HG03095 (cell line): ENCODE data around the gene VAC14.

ENCODE experiments used
- ATAC-seq: cut with Tn5 transposase; IDR thresholded peaks from one replicate; pipeline ENCODE4 v1.9.1; 2021; ENCODE audit warnings: moderate library complexity; ENCODE audit not compliant: unreplicated experiment

The VAC14 gene

DNA sequence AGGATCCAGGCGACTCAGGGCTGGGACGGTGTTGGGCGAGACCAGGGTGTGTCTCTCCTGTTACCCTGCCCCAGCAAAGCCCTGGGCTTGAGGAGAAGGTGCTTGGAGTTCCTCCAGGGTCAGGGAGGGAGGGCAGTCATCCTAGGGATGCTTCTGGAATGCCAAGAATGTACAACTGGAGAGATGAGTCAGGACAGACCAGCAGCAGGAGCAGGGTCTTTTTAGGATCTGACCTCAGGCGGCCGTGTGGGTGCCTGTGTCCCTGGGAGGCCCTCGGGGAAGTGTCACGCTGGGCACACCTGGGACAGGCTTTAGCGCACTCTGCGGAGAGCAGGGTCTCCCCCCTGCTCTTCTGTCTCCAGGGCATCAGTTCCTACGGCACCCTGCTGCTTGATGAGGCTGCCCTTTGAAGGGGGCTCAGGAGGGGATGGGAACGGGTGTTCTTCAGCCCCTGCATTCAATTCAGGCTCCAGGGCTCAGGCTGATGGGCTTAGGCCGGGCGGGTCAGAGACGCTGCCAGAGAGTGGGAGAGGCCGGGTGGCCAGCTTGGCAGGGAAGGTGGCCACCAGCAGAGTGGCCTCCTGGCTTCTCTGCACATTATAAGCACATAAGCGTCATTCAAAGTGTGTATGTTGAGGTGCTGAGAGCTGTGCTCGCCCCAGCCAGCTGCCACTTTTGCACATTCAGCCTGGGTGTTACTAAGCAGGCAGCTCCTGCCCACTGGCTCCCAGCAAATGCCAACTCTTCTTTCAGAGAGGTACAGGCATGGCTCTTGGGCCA is 106.7 kb downstream of the VAC14 start:
- no peak for ATAC-seq

DNA sequence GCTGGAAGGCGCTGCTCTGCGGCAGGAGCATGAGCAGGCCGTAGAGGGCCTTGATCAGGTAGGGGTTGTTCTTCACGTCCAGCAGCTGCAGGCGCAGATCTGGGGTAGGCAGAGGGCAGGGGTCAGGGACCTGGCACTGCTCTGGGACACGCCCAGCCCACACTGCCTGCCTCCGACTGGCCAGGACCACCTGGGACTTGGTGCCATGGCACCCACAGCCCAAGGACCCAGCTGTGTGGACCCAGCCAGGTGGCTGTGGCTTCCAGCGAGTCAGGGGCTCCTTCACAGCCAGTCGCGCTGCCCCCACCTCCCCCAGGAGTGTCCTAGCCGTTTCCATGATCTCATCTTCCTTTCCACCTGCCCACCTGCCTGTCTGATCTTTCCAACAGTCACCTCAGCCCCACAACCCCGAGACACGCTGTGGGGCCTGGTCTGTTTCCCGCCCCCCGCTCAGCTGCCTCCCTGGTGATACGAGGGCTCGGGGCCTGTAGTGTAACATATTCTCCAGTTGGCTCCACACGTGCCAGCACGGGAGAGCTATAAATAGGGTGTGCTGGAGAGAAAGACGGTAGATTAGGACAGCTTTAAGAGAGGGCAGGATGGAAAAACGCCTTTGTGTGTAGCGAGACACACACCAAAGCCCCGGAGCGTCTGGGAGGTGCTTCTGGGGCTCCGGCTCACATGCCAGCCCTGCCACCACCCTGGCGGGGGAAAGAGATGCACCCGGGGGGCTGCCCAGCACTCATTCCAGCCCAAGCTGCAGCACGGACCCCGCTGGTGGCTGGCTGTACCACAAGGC is 107.9 kb downstream of the VAC14 start:
- ATAC-seq: no peak

DNA sequence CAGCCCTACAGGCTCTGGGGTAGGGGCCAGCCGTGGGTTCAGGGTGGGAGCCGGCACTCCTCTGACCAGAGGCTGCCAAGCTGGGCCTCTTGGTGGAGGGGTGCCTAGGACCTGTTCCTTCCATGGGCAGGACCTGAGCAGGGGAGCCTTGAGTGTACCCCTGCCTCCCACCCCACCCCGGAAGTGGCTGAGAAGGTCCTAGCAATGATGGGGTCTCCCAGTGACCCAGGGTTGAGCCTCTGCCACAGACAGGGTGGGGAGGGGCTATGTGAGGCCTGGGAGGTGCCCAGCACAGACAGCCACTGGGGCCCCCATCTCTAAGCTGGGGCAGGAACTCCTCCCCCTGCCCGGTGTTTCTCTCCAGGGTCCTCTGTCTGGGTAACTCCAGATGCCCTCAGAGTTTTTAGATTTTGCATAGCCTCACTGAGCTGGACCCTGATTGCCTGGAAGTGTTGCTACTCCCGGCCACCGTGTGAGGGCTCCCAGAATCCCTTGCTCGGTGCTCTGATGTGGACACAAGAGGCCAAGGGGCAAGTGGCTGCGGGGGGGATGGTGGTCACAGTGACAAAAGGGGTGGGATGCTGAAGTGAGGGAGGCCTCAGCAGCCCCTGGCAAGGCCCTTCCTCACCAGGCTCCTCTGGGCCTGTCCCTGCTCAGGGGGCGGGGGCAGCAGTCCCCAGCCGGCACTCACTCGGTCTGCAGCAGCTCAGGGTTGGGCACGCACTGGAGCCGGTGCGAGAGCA is 108.7 kb downstream of the VAC14 start:
- ATAC-seq: no peak

DNA sequence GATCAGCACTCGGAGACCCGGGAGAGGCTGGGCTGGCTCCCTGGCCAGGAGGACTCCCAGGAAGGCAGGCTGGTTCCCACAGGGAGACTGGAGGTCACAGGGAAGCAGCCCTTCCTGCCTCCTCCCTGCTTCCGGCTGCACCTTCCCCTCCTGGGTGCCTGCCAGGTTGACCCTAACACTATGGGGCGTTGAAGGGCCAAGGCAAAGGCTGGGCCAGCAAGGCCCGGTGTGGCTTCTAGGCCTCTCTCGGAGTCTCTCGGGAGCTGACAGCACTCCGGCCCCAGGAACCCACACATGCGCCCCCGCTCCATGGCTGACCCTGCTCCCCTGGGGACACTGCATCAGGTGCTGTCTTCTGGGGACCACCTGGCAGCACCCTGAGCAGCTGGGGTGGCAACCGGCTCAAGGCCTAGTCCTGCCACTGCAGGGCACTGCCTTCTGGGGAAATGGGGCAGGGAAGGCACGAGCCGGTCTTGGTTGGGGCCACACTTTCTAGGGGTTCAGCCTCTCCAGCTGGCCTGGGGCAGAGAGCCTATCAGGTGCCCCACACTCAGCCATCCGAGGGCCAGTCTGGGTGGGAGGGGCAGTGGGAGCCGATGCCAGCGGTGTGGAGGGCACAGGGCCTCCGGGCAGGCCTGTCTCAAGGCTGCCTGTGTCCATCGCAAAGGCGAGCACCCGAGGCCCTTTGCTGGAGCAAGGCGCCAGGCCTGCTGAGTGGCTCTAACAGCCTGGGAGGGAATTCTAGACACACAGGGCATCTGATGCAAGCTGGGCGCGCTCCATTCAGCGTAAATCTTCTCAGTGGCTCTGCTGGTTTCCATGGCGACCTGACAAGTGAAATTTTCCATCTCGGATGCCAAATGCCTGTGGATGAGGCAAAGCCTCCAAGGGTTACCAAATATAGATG is 109.5 kb downstream of the VAC14 start:
- ATAC-seq: no peak

DNA sequence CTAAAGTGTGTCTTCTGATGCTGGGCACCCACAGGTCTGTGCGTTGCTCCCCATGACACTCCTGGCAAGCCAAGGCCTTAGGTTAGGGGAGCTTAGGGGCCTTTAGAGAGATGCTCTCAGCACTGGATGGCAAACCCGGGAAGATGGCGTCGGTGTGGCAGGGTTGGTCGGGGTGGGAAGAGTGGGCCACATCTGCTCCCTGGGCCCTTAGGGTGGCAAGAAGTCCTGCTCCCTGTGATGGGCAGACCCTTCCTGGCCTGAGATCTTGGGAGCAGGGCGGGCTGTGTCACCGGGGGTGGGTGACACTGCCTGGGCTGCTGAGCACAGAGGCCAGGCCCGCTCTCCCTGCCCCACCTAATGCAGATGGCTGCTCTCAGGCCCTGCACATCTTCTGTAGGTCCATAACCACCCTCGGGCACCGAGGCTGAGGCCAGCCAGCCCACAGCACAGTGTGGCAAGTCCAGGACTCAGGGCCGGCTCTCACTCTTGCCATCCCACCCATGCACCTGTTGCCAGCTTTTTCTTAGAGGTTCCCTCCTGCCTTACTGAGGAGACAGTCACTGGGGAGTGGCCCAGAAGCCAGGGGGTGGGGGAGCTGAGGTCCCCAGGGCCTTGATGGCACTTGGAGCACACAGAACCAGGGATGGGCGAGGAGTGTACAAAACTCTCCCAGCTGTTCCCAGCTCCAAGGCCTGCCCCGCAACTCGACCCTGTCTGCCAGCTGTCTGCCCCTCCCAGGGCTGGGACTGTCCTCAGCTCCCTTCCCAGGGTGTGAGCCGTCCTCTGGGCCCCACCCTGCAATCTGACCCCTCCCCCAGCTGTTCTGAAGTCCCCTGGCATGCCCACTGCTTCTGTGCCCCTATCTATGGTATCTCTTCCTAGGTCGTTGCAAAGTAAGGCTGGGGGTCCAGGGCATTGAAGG is 110.7 kb downstream of the VAC14 start:
- no peak for ATAC-seq

DNA sequence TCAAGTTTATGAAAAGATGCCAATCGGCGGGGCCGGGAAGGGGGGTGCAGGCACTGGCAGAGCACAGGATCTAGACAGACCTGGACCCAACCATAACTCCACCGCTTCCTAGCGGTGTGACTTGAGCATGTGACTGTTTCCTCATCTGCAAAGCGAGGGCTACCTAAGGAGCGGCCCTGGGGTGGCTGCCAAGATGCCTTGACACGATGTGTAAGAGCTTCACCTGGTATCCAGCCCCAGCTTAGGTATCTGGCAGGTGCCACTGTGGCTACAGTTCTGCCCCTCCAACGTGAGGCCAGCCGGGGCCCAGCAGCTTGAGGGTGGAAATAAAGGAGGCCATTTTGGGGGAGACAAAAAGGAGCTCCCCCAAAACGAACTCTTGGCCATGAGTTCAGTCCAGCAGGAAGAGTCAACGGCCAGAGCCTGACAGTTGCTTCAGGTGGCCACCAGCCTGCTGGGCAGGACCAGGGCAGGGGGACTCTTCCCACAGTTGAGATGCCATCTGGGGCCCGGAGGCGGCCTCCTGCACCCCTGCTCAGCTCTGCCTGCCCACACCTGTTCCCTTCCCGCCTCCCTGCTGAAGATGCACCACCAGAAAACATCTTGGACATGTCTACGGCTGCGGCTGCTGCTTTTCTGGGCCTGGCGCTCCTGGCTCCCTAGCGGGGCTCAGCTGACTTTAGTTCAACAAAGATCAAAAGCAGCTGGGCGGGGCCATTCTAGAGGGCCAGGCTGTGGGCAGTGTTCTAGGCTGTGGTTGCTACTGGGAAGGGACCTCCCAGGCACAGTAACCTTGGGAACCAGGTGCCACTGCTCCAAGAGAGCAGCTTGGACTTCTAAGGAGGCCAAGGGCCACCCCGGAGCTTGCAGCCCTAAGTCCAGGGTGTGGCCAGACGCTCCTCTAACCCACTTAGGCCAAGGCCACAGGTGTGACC is 111.7 kb downstream of the VAC14 start:
- ATAC-seq: no peak

DNA sequence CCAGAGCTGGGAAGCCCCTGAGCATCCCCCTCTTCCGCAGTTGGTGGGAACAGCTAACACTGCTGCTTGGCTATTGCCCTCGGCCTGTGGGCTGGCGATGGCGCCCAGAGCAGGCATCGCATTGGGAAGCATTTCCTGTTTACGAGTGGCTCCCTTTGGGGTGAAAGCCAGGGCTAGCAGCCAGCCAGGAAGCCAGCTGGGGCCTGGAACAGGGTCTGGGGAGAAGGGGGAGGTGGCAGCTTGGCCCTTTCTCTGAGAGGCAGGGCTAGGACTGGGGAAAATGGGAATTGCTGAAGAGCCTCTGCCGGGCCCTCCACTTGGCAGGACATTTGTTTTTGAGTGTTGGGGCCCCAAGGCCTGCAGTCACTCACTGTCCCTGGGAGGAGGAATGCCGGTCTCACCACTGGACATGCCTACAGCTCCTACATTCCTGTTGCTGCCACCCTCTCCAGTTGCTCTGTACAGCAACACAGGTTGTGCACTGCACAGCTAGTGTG is 112.7 kb downstream of the VAC14 start:
- ATAC-seq: no peak

DNA sequence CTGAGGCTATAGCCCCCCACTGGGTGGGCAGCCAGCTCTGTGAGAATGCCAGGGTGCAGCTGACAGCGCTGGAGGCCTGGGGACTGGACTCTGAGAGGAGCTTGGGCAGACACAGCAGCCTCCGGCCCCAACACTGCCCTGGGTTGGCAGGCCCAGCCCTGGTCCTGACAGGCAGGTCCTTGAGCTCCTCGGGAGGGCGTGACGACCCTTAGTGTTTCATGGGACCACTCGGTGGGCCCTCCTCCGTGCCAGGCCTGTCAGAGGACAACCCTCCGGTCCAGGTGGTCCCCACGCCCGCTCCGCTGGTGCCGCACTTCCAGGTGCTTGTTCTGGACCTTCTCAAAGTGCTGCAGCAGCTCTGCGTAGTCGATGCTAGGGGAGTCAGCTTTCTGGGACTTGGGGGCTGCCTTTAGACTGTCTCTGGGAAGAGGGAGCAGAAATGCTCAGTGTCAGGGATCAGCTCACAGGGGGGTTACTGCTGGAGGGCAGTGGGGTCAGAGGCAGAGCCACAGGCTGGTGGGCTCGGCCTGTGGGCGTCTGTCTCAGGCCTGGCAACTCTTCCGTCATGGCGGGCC is 113.2 kb downstream of the VAC14 start:
- no peak for ATAC-seq

DNA sequence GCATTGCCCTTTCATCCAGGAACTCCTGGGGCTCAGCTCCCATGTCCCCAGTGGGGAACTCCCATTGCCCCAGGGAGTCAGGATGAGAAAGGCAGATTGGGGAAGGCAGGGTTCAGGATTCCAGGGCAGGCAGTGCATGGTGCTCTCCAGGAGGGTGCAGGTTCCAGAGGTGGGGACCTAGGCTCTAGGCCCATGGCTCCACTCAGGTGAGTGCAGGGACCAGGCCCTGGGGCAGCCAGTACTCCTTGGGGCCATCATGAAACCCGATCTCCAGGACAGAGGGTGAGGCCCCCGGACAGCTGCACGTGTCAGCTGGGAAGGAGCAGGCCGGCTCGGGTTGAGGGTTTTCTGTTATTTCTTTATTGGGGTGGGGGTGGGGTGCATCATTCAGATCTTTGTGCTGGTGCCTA is 113.9 kb downstream of the VAC14 start:
- no peak for ATAC-seq

DNA sequence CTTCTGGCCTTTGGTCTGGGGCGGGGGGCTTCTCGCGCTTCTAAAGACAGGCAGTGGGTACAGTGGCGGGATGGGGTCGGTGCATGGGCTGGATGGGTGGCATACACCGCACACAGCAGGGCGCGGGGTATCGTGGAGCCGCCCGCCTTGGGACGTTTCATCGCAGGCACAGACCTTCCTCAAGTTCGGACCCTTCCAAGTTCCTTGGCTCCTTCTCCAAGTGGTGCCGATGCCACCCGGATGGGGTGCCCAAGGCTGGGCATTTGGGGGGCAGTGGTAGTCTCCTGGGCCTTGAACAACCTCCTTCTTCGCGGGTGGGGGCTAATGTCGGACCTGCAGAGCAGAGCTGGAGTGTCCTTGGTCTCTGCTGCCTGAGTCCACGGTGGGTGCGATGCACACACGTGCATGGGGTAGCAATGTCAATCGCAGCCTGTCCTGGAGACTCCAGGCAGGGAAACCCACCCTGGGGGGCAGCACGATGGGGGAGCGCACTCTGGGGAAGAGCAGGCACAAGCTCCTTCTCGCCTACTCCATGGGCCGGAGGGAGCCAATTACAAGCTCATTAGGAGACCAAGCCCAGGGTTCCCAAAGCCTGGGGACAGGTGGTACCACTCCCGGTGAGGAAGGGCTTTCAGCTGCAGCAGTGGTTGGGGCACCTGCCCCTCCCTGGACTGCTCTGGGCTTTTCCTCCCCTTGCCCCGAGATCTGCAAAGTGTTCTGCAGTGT is 114.4 kb downstream of the VAC14 start:
- no peak for ATAC-seq

DNA sequence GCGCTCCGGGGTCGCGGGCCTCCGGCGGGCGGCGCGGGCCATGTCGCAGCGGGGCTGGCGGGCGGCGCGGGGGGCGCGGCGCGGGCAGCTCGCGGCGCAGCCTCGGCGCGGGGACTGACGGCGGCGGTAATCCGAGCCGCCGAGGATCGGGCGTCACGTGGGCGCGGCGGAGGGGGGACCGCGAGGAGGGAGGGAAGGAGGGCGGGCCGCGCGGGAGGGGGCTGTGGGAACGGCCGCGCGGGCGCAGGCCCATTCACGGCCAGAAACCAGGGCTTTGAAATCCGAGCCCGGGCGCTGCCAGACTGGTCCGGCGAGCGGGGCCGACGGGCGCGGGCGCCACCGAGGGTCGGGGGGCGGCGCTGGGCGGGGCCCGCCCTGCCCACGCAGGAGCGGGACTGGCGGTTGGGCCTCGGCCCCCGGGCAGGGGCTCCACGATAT is 115.0 kb downstream of the VAC14 start, which contains the start of gene MTSS2:
Gene MTSS2, minus strand, starts transcription at position 116 of the 438 bp plus-strand sequence. CDS start 262 bp downstream, outside the sequence.
- no peak for ATAC-seq

DNA sequence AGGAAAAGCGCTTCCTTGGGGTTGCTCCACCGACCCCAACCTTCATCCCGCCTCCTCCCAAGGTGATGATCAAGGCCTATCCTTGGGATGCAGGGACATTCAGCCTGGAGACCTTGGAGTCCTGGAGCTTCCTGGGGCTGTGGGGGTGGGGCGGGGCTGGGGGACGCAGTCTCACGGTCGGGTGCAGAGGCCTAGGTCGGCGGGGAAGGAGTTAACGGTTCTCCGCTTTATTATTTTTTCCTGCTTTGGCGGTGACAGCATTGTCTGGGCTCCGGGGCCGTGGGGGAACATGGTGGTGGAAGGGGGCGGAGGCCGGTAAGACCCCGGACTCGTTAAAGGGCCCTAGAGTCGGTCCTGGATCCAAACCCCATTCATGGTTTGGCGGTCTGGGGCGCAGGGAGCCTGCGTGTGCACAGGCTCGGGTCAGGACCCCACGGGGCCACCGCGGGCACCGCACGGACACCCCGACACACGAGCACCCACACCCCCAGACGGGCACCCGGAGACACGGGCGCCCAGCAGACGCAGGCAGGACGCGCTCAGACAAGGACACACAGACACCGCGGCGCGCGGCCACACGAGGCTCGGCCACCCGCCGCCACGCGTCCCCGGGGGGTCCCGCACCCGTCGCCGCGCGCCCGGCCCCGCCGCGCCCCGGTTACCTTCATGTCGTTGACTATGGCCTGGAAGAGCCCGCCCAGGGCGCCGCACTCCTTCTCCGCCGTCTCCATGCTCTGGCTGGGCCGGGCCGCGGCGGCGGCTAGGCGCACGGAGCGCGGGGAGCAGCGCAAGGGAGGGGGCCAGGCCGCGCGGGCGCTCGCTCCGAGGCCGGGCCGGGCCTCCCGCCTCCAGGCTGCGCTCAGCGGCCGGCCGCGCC is 115.7 kb downstream of the VAC14 start:
- no peak for ATAC-seq

DNA sequence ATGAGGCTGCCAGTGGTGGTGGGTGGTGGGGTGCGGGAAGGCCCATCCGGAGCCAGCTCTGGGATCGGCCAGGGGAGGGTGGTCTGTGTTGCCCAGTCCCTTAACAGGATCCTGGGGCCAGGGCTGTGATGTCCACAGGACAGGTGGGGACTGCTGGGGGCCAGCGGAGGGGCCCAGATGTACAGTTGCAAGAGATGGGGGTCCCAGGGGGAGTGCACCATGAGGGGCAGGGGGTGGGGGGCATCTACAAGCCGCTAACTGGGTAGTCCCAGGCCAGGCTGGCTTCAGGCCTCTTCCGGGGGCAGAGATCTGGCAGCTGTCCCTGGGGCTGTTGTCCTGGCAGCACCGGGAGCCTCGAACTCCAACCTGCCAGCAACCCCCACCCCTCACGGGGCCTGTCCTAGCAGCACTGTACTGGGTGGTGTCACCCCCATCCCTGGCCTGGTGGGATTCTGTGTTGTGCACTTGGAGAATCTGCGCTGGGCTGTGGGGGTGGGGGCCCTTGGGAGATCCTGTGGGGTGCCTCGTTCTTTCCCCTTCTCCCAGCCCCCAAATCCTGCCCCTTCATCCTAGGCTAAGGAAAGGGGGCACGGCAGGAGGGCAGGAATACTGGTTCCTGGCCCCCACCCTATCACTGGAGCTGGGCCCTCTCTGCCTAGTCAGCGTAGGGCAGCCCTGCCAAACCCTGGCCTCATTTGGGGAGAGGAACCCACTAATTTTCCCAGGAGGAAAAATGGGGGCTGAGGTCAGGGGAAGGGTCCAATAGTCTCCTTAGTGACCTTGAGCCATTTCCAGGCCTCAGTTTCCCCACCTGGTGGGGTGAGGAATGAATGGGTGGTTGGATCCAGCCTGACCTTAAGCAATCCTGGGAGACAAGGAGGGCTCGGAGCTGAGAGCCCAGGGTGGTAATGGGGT is 116.6 kb downstream of the VAC14 start:
- ATAC-seq: no peak

DNA sequence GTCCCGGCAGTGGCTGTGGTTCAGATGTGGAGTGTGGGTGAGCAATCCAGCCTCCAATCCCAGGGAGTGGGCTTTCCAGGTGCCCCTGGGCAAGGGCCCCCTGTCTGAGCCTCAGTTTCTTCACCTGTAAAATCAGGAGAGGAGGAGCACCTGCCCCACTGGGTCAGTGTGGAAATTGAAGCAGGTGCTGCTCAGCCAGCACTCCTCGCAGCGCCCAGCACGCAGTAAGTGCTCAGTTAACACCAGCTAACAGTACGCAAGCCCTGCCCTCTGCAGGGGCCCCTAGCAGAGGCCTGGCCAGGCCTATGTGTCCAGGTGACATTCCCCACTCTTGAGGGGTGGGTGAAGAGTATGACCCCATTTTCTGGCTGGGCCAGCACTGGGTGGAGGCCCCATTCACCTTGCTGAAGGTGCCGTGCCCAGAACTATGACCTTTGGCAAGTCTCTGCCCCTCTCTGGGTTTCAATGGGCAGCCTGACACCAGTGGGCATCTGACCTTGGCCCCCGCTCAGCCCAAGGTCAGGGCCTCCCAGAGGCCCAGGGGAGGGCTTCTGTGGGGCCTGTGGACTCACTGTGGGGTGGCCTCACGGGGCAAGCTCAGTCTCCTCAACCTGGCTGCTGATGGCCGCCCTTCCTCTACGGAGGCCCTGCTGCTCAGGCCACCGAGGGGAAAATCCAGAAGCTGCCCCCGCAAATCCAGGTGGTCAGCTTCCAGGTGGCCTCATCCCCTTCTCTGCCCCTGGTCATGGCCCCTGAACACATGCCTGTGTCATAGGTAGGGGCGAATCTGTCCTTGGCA is 117.6 kb downstream of the VAC14 start:
- no peak for ATAC-seq
